A673 (cell line): ENCODE measurements around the gene WBP2NL. TPM values are rescaled to one million over a fixed set of nuclear protein-coding genes. Genes with fewer than 3 reads are reported as not detected.

Source experiments
- BruUV-seq: library from RNA; stranded (reverse); fragments of 400-500 nt; replicated peaks from 2 replicates; lab custom pipeline; 2021; lab: Mats Ljungman, UMichigan
- CTCF ChIA-PET: fragments of 300-600 bp; sonication (Branson Sonifier 250); formaldehyde crosslinking; loops from one replicate; lab custom pipeline; 2022; ENCODE audit warnings: antibody characterized with exemption; lab: Charles Lee
- POLR2A ChIA-PET: fragments of 300-600 bp; sonication (Branson Sonifier 250); formaldehyde crosslinking; loops from one replicate; lab custom pipeline; 2022; ENCODE audit warnings: antibody characterized with exemption; ENCODE audit not compliant: low non-redundant PET; lab: Charles Lee
- DNase-seq: peaks from one replicate; pipeline ENCODE4 v3.0.0-alpha.2; 2015; ENCODE audit warnings: low spot score
- H3K27ac ChIP-seq: fragments of 200-600 bp; sonication (generic); 2 replicates; pipeline ENCODE4 v1.5.1; 2016; ENCODE audit warnings: mixed run types, low read depth, mild to moderate bottlenecking, mixed read lengths, antibody characterized with exemption, low read length; ENCODE audit not compliant: poor library complexity, severe bottlenecking
- H3K27me3 ChIP-seq: fragments of 200-600 bp; sonication (generic); replicated peaks from 2 replicates; pipeline ENCODE4 v1.6.1; 2017; ENCODE audit warnings: mixed run types, low read depth, mild to moderate bottlenecking, mixed read lengths, antibody characterized with exemption, low read length; ENCODE audit not compliant: insufficient read depth, poor library complexity
- H3K36me3 ChIP-seq: fragments of 200-600 bp; sonication (generic); 2 replicates; pipeline ENCODE4 v1.6.1; 2016; ENCODE audit warnings: mixed run types, mild to moderate bottlenecking, mixed read lengths, antibody characterized with exemption, low read length; ENCODE audit not compliant: insufficient read depth, poor library complexity, severe bottlenecking
- H3K4me1 ChIP-seq: fragments of 200-600 bp; sonication (generic); 2 replicates; pipeline ENCODE4 v1.6.1; 2017; ENCODE audit warnings: mixed run types, mild to moderate bottlenecking, mixed read lengths, antibody characterized with exemption, low read length; ENCODE audit not compliant: insufficient read depth, poor library complexity, severe bottlenecking
- H3K4me3 ChIP-seq: fragments of 200-600 bp; sonication (generic); 2 replicates; pipeline ENCODE4 v1.5.1; 2016; ENCODE audit warnings: low read depth, mixed run types, mild to moderate bottlenecking, mixed read lengths, low read length; ENCODE audit not compliant: poor library complexity, severe bottlenecking
- H3K9me3 ChIP-seq: fragments of 200-600 bp; sonication (generic); 2 replicates; pipeline ENCODE4 v1.6.1; 2016; ENCODE audit warnings: mixed run types, low read depth, mild to moderate bottlenecking, mixed read lengths, antibody characterized with exemption, low read length; ENCODE audit not compliant: poor library complexity, severe bottlenecking
- EZH2 ChIP-seq: fragments of 200-600 bp; sonication (generic); IDR thresholded peaks from 2 replicates; pipeline ENCODE4 v1.6.1; 2017; ENCODE audit warnings: borderline replicate concordance, low read depth, mild to moderate bottlenecking, mixed read lengths, antibody characterized with exemption, low read length; ENCODE audit not compliant: poor library complexity, severe bottlenecking
- intact Hi-C: fragments of 100-400 bp; cut with micrococcal nuclease; formaldehyde crosslinking; loops from one replicate; pipeline ENCODE4 v1.10.0; 2022; ENCODE audit not compliant: unreplicated experiment
- total RNA-seq: library from RNA; stranded (reverse); gene quantifications from 2 replicates; pipeline ENCODE4 v1.2.3, GENCODE V29; 2021
- TF ChIP-seq, protein P1 (sequence below): fragments of 300-800, 200-600 bp; sonication (generic); conservative IDR thresholded peaks from 2 replicates; pipeline ENCODE4 v1.5.1; 2017; ENCODE audit warnings: low read depth, mild to moderate bottlenecking, antibody characterized with exemption, low read length, moderate library complexity, mixed read lengths

The WBP2NL gene
- total RNA-seq, 1 experiment from 2014 or later = not detected

GRCh38 chr22:42066126-42066761 lies 67.7 kb downstream of the WBP2NL start:
- DNase-seq = no peak
- no peak for TF ChIP-seq EZH2
- TF ChIP-seq, protein P1, sequence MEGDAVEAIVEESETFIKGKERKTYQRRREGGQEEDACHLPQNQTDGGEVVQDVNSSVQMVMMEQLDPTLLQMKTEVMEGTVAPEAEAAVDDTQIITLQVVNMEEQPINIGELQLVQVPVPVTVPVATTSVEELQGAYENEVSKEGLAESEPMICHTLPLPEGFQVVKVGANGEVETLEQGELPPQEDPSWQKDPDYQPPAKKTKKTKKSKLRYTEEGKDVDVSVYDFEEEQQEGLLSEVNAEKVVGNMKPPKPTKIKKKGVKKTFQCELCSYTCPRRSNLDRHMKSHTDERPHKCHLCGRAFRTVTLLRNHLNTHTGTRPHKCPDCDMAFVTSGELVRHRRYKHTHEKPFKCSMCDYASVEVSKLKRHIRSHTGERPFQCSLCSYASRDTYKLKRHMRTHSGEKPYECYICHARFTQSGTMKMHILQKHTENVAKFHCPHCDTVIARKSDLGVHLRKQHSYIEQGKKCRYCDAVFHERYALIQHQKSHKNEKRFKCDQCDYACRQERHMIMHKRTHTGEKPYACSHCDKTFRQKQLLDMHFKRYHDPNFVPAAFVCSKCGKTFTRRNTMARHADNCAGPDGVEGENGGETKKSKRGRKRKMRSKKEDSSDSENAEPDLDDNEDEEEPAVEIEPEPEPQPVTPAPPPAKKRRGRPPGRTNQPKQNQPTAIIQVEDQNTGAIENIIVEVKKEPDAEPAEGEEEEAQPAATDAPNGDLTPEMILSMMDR = no peak
- ChIA-PET CTCF (no interaction called here), POLR2A (no interaction called here)
- Histone ChIP-seq H3K4me1 (peaks cover 2% of the 10 kb centered on the region), H3K36me3 (peaks cover 11% of the 10 kb centered on the region), H3K9me3 (no peaks in the 10 kb centered on the region), H3K4me3 (no peak overlapping the region), H3K27ac (no peak overlapping the region), H3K27me3 (no peaks in the 10 kb centered on the region)
- intact Hi-C loops = no loop called here
- no TSS peak for BruUV-seq

DNA sequence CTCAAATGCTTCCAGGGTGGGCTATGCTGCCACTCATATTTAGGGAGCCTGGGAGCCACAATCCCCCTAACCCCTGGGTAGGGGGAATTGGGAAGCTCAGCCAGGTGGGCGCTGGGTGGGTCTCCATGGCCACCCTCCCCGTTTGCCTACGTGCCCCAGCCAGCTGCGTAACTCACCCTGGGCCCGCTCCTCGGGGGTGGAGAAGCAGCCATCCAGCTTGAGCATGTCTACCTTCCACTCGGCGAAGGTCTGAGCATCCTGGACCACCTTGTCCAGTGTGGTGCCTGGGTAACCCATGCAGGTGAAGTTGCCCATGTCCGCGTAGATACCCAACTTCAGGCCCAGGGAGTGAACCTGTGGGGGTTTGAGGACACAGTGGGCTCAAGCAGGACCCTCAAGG lies 68.3 kb downstream of the WBP2NL start:
- Histone ChIP-seq H3K9me3 (no peaks in the 10 kb centered on the region), H3K27ac (no peak overlapping the region), H3K4me1 (peaks cover 7% of the 10 kb centered on the region), H3K27me3 (no peaks in the 10 kb centered on the region), H3K4me3 (no peak overlapping the region), H3K36me3 (peaks cover 10% of the 10 kb centered on the region)
- BruUV-seq = no TSS peak
- no peak for DNase-seq
- TF ChIP-seq, protein P1 = no peak
- TF ChIP-seq EZH2 = no peak
- ChIA-PET CTCF (no interaction called here), POLR2A (no interaction called here)
- intact Hi-C loops = no loop called here

GRCh38 chr22:42067671-42068251 lies 69.2 kb downstream of the WBP2NL start:
- POLR2A ChIA-PET = no interaction called here
- Histone ChIP-seq H3K27me3 (no peaks in the 10 kb centered on the region), H3K27ac (no peak overlapping the region), H3K4me3 (no peak overlapping the region), H3K36me3 (peaks cover 10% of the 10 kb centered on the region), H3K4me1 (peaks cover 7% of the 10 kb centered on the region), H3K9me3 (no peaks in the 10 kb centered on the region)
- CTCF ChIA-PET = no interaction called here
- no TSS peak for BruUV-seq
- DNase-seq = no peak
- intact Hi-C loops = no loop called here
- TF ChIP-seq, protein P1 = no peak
- TF ChIP-seq EZH2 = no peak
